Measurements from ENCODE around the gene CDV3. TPM values are rescaled to one million over a fixed set of nuclear protein-coding genes. Genes with fewer than 3 reads are reported as not detected.
"Not testable (repeated sequence)": the region's sequence is repeated elsewhere in the genome, so short reads cannot be mapped to it uniquely, and the experiment has no call there.

CDV3 gene, protein sequence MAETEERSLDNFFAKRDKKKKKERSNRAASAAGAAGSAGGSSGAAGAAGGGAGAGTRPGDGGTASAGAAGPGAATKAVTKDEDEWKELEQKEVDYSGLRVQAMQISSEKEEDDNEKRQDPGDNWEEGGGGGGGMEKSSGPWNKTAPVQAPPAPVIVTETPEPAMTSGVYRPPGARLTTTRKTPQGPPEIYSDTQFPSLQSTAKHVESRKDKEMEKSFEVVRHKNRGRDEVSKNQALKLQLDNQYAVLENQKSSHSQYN
- 100 to 1,000 TPM in 10 of 12 donors, 10 to 100 TPM in 1, not detected in 1; 99.8 to 174 (median 159) TPM for polyA plus RNA-seq (ENCODE audit: insufficient read length in 12 of 12)
- long read RNA-seq, donor 1, transcript CDV3-203 (5 exons, 955 nt), result major isoform, 23 of 62 reads
- long read RNA-seq, donor 1, partial matches to known transcripts, result 35 of 62 reads
- long read RNA-seq, donor 1, other reads (novel, unspliced or antisense), result 0 of 62 reads
- long read RNA-seq, donor 2, transcript CDV3-203 (5 exons, 955 nt), result major isoform, 18 of 69 reads
- long read RNA-seq, donor 2, transcript CDV3-201 (5 exons, 3,307 nt), result minor isoform, 8 of 69 reads
- long read RNA-seq, donor 2, partial matches to known transcripts, result 36 of 69 reads
- long read RNA-seq, donor 2, other reads (novel, unspliced or antisense), result 7 of 69 reads
- long read RNA-seq, donor 3, transcript CDV3-203 (5 exons, 955 nt), result major isoform, 10 of 20 reads
- long read RNA-seq, donor 3, partial matches to known transcripts, result 7 of 20 reads
- long read RNA-seq, donor 3, other reads (novel, unspliced or antisense), result 0 of 20 reads
- long read RNA-seq, donor 4, partial matches to known transcripts, result 6 of 12 reads
- long read RNA-seq, donor 4, other reads (novel, unspliced or antisense), result 0 of 12 reads
- long read RNA-seq, donor 5, transcript CDV3-201 (5 exons, 3,307 nt), result minor isoform, 8 of 49 reads
- long read RNA-seq, donor 5, transcript CDV3-203 (5 exons, 955 nt), result major isoform, 21 of 49 reads
- long read RNA-seq, donor 5, partial matches to known transcripts, result 13 of 49 reads
- long read RNA-seq, donor 5, other reads (novel, unspliced or antisense), result 7 of 49 reads
- long read RNA-seq, donor 6, transcript CDV3-203 (5 exons, 955 nt), result major isoform, 7 of 23 reads
- long read RNA-seq, donor 6, partial matches to known transcripts, result 5 of 23 reads
- long read RNA-seq, donor 6, other reads (novel, unspliced or antisense), result 7 of 23 reads
- long read RNA-seq, donor 7, transcript CDV3-203 (5 exons, 955 nt), result major isoform, 7 of 20 reads
- long read RNA-seq, donor 7, transcript CDV3-201 (5 exons, 3,307 nt), result minor isoform, 6 of 20 reads
- long read RNA-seq, donor 7, partial matches to known transcripts, result 0 of 20 reads
- long read RNA-seq, donor 7, other reads (novel, unspliced or antisense), result 7 of 20 reads
- long read RNA-seq, donor 8, transcript CDV3-203 (5 exons, 955 nt), result major isoform, 20 of 492 reads
- long read RNA-seq, donor 8, transcript CDV3-201 (5 exons, 3,307 nt), result minor isoform, 11 of 492 reads
- long read RNA-seq, donor 8, partial matches to known transcripts, result 446 of 492 reads
- long read RNA-seq, donor 8, other reads (novel, unspliced or antisense), result 15 of 492 reads
- long read RNA-seq, donor 9, transcript CDV3-203 (5 exons, 955 nt), result major isoform, 8 of 20 reads
- long read RNA-seq, donor 9, transcript CDV3-201 (5 exons, 3,307 nt), result minor isoform, 6 of 20 reads
- long read RNA-seq, donor 9, partial matches to known transcripts, result 6 of 20 reads
- long read RNA-seq, donor 9, other reads (novel, unspliced or antisense), result 0 of 20 reads
- long read RNA-seq, donor 10, transcript CDV3-203 (5 exons, 955 nt), result minor isoform, 10 of 44 reads
- long read RNA-seq, donor 10, transcript CDV3-201 (5 exons, 3,307 nt), result major isoform, 17 of 44 reads
- long read RNA-seq, donor 10, partial matches to known transcripts, result 7 of 44 reads
- long read RNA-seq, donor 10, other reads (novel, unspliced or antisense), result 10 of 44 reads
- long read RNA-seq, donor 11, transcript CDV3-203 (5 exons, 955 nt), result major isoform, 22 of 53 reads
- long read RNA-seq, donor 11, transcript CDV3-201 (5 exons, 3,307 nt), result minor isoform, 8 of 53 reads
- long read RNA-seq, donor 11, partial matches to known transcripts, result 13 of 53 reads
- long read RNA-seq, donor 11, other reads (novel, unspliced or antisense), result 10 of 53 reads

DNA sequence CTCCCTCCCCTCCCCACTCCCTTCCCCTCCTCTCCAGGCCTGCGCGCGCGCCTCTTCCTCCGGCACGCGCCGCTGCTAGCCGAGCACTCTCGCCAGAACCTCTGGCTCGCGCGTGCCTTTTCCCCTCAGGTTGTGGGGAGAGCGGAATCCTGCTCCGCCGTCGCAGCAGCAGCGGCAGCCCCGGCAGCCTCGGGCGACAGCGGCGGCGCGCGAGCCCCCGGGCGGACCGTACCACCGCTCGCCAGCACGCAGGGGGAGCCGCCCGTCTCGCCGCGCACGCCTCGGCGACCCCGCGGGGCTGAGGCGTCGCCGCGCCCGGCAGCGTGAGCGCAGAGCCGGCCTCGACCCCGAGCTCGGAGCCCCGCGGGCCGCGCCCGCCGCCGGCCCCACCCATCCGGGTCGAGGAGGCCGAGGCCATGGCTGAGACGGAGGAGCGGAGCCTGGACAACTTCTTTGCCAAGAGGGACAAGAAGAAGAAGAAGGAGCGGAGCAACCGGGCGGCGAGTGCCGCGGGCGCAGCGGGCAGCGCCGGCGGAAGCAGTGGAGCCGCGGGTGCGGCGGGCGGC, at the start of gene CDV3:
Gene CDV3, plus strand, starts transcription at position 58 of the 566 bp plus-strand sequence. Its CDS starts 359 bp downstream, at position 417.
- DNase-seq, result no peak

DNA sequence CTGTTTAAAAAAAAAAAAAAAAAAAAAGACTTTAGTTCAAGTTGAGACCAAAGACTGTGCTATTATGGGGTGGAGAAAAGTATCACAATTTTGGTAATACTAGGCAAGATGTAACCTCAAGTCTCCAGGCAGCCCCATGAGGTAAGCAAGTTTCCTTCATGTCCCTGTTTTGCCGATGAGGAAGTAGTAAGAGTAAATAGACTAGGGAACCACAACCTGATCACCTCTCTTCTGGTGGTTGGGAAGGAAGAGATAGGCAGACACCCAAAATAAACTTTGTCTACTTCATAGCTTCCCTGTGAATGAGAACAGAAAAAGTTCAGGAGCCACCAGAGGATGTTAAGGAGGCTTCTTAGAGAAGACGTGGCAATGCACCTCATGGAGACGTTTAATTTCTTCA, 49.7 kb upstream of the CDV3 start:
- not testable (repeated sequence) for DNase-seq

DNA sequence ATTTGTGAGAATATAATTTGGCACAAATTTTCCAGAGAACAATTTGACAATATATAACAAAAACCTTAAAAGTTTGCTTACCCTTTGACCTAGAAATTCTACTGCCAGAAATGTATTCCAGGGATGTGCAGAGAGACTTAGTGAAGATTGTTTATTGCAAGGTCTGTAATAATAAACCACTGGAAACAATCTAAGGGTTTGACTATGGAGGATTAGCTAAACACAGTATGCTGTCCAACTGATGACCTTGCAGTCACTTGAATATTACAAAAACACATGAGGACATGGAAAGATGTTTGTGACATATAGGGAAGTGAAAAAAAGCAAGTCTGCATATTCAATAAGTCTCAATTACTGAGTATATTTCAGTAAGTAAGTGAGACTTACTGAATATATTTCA, 48.1 kb upstream of the CDV3 start:
- peak; percentile 57 for DNase-seq

DNA sequence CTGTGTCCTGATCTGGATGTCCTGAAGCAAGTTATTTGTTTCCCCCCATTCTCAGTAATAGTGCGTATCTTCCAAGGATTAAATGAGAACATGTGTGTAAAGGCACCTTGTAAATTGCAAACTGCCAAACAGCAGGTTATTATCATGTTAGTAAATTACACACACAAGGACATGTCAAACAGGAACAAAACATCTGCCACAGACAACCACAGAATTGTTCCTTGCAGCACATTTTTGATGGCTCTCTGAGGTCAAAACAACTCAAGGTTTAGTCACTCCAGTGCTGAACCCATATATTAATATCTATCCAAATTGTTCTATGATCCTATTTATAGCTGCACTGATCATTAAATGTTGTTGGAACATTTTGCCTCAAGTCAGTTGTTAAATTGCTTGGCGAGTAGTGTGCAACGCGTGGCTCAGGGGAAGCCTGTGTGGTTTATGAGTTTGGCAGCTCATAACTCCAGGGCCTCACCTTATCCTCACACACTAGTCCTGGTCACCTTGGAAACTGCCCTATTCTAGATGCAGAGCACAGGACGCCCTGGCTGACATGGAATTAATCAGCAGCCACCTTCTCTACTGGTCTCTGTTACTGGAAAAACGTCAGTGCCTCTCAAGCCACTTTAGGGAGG, 46.3 kb upstream of the CDV3 start:
- DNase-seq, result peak; percentile 35

DNA sequence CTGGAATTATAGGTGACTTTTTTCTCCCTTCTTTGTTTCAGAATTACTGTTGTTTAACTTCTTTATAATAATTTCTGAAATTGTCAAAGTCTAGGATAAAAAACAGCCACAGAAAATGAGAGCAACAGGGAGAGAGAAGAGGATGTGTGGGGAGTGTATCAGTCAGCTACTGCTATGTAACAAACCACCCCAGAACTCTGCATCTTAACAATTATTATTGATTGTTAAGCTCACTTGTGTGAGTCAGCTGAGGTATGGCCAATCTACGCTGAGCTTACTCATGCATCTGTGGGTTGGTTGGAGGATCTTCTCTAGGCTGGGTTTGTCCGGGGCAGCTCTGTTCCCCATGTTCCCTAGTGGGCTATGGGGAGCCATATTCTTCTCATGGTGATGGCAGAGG, 43.7 kb upstream of the CDV3 start:
- no peak for DNase-seq

DNA sequence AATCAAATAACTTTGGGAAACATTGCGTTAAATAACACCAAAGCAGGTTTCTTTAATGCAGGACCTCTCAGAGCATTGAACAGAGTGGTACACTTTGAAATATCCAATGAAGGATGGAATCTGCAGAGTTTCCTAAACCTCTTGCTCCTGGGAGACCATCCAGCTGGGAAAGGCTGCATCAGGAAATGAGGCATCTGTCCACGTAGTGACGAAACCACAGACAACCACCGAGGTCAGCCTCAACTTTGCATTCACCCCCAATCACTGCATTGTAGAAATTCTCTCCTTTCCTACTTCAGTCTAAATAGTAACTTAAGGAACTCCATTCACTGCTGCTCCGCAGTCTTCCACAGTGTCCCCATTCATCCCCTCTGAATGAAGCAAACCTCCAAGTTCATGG, 41.5 kb upstream of the CDV3 start:
- DNase-seq, result no peak

DNA sequence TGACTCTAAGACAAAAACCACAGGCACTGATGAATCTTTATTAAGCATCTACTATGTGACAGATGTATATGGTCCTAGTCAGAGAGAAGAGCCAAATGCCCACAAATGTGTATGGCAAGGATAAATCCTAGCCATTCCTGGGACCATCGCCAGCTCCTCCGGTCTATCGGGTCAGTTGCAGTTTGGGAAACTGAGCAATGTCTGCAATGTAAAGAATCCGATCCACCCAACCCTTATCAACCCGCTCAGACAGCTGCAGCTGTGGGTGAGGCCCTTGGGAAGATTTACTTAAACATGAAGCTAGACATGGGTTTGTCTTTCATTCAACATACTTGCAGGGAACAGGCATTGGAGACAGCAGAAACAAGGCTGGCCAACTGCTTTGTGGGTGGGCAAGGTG, 40.5 kb upstream of the CDV3 start:
- no peak for DNase-seq

DNA sequence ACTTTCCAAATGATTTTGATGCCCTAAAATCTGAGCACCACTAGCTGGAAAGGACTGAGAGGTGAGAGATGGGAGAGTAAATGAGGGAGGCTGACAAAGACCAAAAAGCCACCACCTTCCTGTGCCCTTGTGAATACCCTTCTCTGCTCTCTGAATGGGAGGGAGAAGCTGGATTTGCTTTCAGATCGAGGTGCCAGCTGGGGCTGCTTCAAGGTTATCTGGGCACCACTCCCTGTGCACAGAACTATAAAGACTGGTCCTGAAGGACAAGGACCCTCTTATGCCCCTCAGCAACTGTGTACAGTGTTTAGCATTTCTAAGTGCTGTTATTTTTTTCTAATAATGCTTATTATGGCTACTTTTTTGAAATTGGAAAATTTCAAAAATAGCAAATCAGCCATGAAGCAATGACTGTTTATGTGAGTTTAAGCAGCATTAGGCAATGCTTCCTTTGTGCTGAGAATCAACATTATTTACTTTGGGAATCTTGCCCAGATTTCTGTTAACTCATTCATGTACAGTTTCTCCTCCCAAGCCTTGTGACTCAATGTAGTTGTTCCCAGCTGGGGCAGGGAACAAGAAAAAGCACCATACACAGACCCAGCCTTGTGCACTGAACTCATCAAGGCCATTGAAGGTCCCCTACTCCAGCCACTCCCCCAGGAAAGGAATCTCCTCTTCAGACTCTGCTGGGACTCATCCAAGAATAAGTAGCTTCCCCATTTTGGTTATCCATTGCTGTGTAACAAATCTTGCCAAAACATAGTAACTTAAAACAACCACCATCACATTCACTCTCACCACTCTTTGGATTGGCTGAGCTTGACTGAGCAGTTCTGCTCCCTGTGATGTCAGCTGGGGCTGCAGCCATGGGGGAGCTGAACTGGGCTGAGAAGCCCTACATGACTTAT, 37.3 kb upstream of the CDV3 start:
- DNase-seq, result no peak

DNA sequence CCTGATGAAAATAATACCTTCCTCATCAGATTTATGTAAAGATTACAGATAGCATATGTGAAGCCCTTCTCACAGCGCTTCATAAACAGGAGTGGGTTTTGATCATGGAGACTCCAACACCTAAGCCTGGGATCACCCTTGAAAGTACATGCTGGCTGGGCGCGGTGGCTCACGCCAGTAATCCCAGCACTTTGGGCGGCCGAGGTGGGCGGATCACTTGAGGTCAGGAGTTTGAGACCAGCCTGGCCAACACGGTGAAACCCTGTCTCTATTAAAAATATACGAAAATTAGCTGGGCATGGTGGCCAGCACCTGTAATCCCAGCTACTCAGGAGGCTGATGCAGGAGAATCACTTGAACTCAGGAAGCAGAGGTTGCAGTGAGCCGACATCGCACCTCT, 36.4 kb upstream of the CDV3 start:
- DNase-seq, result not testable (repeated sequence)

DNA sequence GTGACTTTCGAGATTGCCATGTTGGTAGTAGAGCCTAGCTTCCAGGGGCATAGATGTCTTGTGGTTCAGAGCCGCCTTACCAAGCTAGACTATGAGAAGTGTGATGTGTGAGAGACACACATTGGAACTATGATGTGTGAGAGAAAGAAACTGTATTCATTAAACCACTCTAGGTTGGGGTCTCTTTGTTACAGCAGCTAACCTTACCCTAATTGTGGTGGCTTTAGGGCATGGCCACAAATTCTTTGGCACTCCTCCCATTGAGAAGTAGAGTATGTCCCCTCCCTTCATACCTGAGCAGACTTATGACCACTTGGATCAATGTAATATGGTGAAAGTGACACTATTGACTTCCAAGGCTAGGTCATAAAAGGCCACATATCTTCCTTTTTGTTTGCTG, 35.3 kb upstream of the CDV3 start:
- no peak for DNase-seq

DNA sequence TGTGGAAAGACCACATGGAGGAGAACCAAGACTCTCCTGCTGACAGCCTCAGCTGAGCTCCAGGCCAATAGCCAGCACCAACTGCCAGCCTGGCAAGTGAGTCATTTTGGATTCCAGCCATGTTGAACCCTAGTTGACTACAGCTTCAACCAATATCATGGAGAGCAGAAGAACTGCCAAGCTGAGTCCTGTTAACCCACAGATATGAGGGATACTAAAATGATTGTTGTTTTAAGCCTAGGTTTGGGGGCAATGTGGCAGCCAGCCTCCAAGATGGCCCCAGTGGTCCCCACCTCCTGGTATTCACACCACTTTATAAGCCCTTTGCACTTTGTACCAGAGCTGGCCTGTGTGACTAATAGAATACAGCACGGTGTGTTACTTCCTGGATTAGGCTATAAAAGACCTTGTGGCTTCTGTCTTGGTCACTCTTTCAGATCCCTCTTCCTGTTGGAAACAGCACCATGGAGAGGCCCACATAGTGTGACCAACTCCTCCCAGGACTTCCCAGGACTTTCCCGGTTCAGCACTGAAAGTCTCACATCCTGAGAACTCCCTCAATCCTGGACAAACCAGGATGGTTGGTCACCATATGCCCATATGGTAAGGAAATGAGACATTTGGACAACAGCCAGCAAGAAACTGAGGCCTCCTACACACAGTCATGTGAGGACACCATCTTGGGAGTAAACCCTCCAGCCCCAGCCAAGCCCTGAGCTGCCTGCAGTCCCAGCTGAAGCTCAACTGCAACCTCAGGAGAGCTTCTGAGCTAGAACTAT, 32.4 kb upstream of the CDV3 start:
- DNase-seq, result no peak

DNA sequence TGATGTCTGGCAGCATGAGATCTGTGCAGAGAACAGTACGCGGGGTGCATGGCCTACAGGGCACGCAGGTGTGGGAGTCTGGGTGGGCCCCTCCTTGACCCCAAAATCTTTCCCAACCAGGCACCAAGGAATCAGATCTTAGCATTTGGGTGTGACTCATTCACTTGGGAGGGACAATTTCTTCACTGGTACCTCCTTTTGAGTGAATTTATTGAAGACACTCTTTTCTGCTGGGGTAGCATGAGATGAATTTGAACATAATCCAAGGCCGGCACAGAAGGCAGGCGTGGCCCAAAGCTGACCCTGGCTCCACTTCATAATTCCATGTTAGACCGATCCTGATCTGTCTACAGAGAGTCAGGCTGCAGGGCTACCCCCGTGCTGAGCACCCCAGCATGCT, 30.6 kb upstream of the CDV3 start:
- DNase-seq, result no peak

DNA sequence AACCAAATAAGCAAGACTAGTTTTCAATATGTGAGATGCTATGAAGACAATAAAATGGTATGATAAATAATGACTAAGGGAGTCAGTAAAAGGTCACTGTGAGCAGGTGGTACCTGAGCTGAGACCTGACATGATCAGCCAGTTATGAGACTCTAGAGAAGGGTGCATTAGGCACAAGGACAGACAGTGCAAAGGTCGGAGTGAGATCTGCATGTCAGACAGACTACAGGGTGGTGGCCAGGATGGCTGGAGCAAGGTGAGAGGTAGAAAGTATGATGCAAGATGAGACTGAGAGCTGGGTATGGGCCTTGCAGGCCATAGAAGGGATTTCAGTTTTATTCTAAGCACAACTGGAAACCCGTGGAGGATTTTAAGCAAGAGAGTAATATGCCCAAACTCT, 28.5 kb upstream of the CDV3 start:
- DNase-seq, result not testable (repeated sequence)

DNA sequence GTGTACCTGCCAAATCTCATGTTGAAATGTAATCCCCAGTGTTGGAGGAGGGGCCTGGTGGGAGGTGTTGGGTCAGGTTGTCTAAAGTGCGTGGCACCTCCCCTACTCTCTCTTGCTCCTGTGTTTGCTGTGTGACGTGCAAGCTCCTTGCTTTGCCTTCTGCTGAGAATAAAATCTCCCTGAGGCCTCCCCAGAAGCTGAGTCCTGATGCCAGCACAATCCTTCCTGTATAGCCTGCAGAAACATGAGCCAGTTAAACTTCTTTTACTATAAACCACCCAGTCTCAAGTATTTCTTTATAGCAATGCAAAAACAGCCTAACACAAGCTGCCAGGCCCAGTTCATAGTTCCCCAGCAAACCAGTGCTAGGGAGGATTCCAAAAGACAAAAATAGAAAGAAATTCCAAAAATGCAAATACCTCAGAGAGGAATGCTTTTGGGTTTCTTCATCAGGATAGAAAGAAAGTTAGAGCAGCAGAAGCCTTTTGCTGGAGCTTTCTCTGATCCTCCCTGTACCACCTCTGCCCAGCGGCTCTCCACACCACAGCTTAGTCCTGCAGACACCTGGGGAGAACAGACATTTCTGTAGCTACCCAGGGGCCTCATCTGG, 25.9 kb upstream of the CDV3 start:
- DNase-seq, result peak; percentile 51

DNA sequence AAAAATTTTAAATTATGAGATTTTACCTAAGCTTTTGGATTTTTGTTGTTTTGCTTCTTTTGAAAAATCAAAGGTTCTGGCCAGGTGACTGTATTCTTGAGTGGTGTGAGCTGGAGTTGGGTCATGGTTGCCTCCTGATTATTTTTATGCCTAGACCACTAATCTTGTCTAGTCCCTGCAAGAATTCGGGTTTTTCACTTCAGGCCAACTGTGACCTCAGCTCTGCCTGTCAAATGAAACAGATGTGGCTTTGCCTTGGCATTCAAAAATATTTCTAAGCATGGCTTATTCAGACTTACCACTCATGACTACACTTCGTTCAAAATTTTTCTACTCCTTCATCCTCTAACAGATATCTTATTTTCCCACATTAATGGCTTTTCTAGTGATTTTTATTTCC, 25.4 kb upstream of the CDV3 start:
- DNase-seq, result no peak

DNA sequence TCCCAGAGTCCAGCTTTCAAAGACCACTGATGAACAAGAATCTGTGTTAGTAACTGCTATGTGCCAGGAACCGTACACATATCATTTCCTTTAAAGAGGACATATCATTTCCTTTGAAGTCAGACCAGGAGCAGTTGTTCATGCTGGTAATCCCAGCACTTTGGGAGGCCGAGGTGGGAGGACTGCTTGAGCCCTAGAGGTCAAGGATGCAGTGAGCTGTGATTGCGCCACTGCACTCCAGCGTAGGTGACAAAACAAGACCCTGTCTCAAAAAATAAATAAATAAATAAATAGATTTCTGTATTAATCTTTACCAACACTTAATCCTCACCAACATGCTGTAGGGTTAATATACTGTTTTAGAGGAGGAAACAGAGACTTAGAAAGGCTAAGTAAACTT, 23.9 kb upstream of the CDV3 start:
- no peak for DNase-seq

DNA sequence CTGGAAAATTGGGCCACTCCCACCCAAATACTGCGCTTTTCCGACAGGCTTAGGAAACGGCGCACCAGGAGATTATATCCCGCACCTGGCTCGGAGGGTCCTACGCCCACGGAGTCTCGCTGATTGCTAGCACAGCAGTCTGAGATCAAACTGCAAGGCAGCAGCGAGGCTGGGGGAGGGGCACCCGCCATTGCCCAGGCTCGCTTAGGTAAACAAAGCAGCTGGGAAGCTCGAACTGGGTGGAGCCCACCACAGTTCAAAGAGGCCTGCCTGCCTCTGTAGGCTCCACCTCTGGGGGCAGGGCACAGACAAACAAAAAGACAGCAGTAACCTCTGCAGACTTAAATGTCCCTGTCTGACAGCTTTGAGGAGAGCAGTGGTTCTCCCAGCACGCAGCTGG, 21.9 kb upstream of the CDV3 start:
- not testable (repeated sequence) for DNase-seq

Measured in muscle of arm (tissue), 14 donors.